Measurements from ENCODE around the gene UGT1A4. TPM values are rescaled to one million over a fixed set of nuclear protein-coding genes. Genes with fewer than 3 reads are reported as not detected.
"Not testable (repeated sequence)": the region's sequence is repeated elsewhere in the genome, so short reads cannot be mapped to it uniquely, and the experiment has no call there.

The UGT1A4 gene
- total and polyA plus RNA-seq, 5 donors, result 0.07 TPM; not detected in 4

- H3K27ac ChIP-seq (ENCODE audit: low read length); DNase-seq; H3K9me3 ChIP-seq (ENCODE audit: control insufficient read depth, low read length); intact Hi-C loops (cut with DNase I); H3K27me3 ChIP-seq (ENCODE audit: control insufficient read depth, insufficient read depth); H3K4me3 ChIP-seq (ENCODE audit: low read length); H3K4me1 ChIP-seq (ENCODE audit: control insufficient read depth, insufficient read depth, low read length); ATAC-seq: not testable (repeated sequence)
- WGBS, result 82% methylated on average over 14 of the region's 14 CpGs
Measured at GRCh38 chr2:233736868-233737653, 18.5 kb downstream of the UGT1A4 start.

DNA sequence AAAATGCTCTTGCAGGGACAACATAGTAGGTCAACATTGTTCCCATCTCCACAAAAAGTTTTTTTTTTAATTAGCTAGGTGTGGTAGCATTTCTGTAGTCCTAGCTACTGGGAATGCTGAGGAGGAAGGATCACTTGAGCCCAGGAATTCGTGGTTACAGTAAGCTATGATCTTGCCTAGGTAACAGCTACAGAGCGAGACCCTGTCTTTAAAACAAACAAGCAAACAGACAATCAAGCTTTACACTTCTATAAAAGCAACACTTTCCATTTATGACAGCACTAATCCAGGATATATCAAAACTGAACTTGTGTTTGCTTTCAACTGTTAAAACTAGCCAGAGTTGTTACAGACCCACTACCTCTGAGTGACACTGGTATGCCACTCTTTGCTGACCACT is 22.3 kb downstream of the UGT1A4 start:
- Histone ChIP-seq H3K27ac (ENCODE audit: low read length) (no peak overlapping the region), H3K4me3 (ENCODE audit: low read length) (no peak overlapping the region), H3K27me3 (ENCODE audit: control insufficient read depth, insufficient read depth) (no peaks in the 10 kb centered on the region), H3K9me3 (ENCODE audit: control insufficient read depth, low read length) (no peaks in the 10 kb centered on the region), H3K4me1 (ENCODE audit: control insufficient read depth, insufficient read depth, low read length) (no peaks in the 10 kb centered on the region)
- 56% methylated on average over 2 of the region's 2 CpGs for WGBS
- DNase-seq (no peak), ATAC-seq (no peak)
- intact Hi-C loops (cut with DNase I), result no loop called here

DNA sequence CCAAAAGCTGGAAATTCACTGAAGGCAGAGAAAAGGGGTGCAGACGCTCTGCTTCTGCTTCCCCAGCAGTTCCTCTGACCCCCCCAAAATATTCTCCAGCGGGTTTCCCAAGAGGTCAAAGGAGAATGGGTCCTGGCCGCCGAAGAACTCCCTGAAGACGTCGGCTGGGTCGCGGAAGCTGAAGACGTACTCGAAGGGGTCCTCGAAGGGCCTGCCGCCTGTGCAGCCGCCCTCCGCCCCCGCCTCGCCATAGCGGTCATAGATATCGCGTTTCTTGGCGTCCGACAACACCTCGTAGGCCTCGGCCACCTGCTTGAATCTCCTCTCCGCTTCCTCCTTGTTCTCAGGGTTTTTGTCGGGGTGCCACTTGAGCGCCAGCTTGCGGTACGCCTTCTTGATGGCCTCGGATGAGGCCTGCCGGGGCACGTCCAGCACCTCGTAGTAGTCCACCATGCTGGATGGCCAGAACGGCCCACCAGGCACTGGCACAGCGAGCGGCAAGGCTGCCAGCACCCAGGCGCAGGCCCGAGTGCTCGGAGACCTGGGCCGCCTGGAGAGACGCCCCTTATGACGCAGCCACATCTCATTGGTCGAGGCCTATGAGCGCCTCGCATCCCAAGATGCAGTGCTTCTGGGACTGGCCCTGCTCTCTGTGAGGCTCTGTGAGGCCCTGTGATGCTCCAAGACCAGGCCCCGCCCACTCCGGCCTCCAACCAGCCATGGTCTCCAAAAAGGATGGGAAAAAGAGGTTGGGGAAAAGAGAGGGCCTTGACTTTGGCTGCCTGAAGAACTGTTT is 25.1 kb downstream of the UGT1A4 start:
- no peak for ATAC-seq
- H3K9me3 ChIP-seq (ENCODE audit: control insufficient read depth, low read length), result no peaks in the 10 kb centered on the region
- H3K4me1 ChIP-seq (ENCODE audit: control insufficient read depth, insufficient read depth, low read length), result no peaks in the 10 kb centered on the region
- 92% methylated on average over 45 of the region's 46 CpGs for WGBS
- no peak overlapping the region for H3K4me3 ChIP-seq (ENCODE audit: low read length)
- intact Hi-C loops (cut with DNase I), result no loop called here
- no peak for DNase-seq
- H3K27me3 ChIP-seq (ENCODE audit: control insufficient read depth, insufficient read depth), result no peaks in the 10 kb centered on the region
- H3K27ac ChIP-seq (ENCODE audit: low read length), result no peak overlapping the region

GRCh38 chr2:233745073-233745755 is 26.7 kb downstream of the UGT1A4 start:
- no peak for ATAC-seq

DNA sequence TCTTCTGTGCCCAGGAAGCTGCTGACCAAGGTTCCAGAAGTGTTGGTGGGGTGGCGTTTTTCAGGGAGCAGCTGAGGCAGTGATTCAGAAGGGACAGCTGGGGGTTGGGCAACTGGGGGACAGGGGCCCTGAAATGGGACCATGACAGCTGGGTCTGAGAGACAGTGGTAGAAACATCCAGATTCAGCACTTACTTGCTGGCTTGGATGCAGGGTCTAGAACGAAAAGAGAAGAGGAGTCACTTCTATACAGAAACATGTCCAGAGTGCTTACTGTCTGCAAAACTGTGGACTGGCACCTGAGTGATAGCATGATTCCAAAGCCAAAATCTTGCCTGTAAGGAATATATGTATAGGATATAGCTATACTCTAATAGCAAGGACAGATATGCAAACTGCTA is 27.3 kb downstream of the UGT1A4 start:
- H3K9me3 ChIP-seq (ENCODE audit: control insufficient read depth, low read length); H3K4me3 ChIP-seq (ENCODE audit: low read length); H3K4me1 ChIP-seq (ENCODE audit: control insufficient read depth, insufficient read depth, low read length); intact Hi-C loops (cut with DNase I); DNase-seq; ATAC-seq; H3K27me3 ChIP-seq (ENCODE audit: control insufficient read depth, insufficient read depth); H3K27ac ChIP-seq (ENCODE audit: low read length): not testable (repeated sequence)
- WGBS, result 61% methylated on average over 2 of the region's 2 CpGs

More at GRCh38 chr2:233745073-233745755, 26.7 kb downstream of the UGT1A4 start:
- Histone ChIP-seq H3K27ac (ENCODE audit: low read length) (no peak overlapping the region), H3K9me3 (ENCODE audit: control insufficient read depth, low read length) (no peaks in the 10 kb centered on the region), H3K4me1 (ENCODE audit: control insufficient read depth, insufficient read depth, low read length) (no peaks in the 10 kb centered on the region), H3K4me3 (ENCODE audit: low read length) (no peak overlapping the region), H3K27me3 (ENCODE audit: control insufficient read depth, insufficient read depth) (no peaks in the 10 kb centered on the region)
- intact Hi-C loops (cut with DNase I), result no loop called here
- 77% methylated on average over 5 of the region's 5 CpGs for WGBS
- DNase-seq, result no peak

DNA sequence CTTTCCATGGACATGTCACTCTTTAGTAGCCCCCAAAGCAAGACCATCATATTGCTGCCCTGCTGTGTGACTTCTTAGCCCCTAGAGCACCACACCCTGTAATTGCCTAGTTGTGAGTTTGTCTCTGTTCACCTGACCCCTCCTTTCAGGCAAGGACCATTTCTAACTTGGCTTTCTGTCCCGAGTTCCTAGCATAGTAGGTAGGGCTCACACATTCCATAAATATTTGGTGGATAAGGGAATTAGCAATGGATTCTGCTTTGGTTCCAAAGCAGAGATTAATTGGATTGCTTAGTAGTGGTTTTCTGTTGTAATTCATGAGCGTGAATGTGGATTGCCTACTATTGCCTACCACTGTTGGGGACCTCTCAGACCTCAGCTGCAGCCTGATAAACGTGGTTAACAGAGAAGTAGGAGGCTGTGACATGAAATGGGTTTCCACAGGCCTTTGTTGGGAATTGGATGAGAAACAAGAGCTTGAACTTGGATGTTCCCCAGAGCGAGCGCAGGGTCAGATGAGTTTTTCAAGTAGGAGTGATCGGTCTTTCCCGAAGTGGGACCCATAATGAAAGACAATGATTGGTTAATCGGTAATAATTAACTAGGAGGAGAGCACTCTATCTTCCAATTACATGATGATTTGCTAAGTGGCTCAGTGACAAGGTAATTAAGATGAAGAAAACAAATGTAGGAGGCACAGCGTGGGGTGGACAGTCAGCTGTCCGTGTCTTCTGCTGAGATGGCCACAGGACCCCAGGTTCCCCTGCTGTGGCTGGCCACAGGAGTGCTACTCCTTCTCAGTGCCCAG is 28.1 kb downstream of the UGT1A4 start:
- H3K9me3 ChIP-seq (ENCODE audit: control insufficient read depth, low read length), result peaks cover 2% of the 10 kb centered on the region
- WGBS, result 71% methylated on average over 10 of the region's 10 CpGs
- ATAC-seq (no peak), DNase-seq (no peak)
- H3K4me1 ChIP-seq (ENCODE audit: control insufficient read depth, insufficient read depth, low read length), result no peaks in the 10 kb centered on the region
- intact Hi-C loops (cut with DNase I), result no loop called here
- H3K27ac ChIP-seq (ENCODE audit: low read length), result no peak overlapping the region
- no peak overlapping the region for H3K4me3 ChIP-seq (ENCODE audit: low read length)
- no peaks in the 10 kb centered on the region for H3K27me3 ChIP-seq (ENCODE audit: control insufficient read depth, insufficient read depth)

GRCh38 chr2:233747283-233747544 is 28.7 kb downstream of the UGT1A4 start:
- 95% methylated on average over 6 of the region's 6 CpGs for WGBS
- intact Hi-C loops (cut with DNase I), result no loop called here
- no peak for ATAC-seq
- no peak for DNase-seq
- peaks cover 2% of the 10 kb centered on the region for H3K9me3 ChIP-seq (ENCODE audit: control insufficient read depth, low read length)
- no peak overlapping the region for H3K4me3 ChIP-seq (ENCODE audit: low read length)
- H3K4me1 ChIP-seq (ENCODE audit: control insufficient read depth, insufficient read depth, low read length), result no peaks in the 10 kb centered on the region
- H3K27ac ChIP-seq (ENCODE audit: low read length), result no peak overlapping the region
- H3K27me3 ChIP-seq (ENCODE audit: control insufficient read depth, insufficient read depth), result no peaks in the 10 kb centered on the region

DNA sequence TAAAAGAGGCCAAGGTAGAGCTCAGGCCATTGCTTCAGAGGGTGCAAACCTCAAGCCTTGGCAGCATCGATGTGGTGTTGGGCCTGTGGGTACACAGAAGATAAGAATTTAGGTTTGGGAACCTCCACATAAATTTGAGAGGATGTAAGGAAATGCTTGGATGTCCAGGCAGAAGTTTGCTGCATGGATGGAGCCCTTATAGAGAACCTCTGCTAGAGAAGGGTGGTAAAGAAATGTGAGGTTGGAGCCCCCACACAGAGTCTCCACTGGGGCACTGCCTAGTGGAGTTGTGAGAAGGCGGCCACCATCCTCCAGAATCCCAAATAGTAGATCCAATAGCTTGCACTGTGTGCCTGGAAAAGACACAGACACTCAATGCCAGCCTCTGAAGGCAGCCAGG is 32.2 kb downstream of the UGT1A4 start:
- H3K27me3 ChIP-seq (ENCODE audit: control insufficient read depth, insufficient read depth); ATAC-seq; DNase-seq; H3K4me3 ChIP-seq (ENCODE audit: low read length); intact Hi-C loops (cut with DNase I); H3K27ac ChIP-seq (ENCODE audit: low read length); H3K4me1 ChIP-seq (ENCODE audit: control insufficient read depth, insufficient read depth, low read length); H3K9me3 ChIP-seq (ENCODE audit: control insufficient read depth, low read length): not testable (repeated sequence)
- WGBS, result 65% methylated on average over 2 of the region's 2 CpGs

DNA sequence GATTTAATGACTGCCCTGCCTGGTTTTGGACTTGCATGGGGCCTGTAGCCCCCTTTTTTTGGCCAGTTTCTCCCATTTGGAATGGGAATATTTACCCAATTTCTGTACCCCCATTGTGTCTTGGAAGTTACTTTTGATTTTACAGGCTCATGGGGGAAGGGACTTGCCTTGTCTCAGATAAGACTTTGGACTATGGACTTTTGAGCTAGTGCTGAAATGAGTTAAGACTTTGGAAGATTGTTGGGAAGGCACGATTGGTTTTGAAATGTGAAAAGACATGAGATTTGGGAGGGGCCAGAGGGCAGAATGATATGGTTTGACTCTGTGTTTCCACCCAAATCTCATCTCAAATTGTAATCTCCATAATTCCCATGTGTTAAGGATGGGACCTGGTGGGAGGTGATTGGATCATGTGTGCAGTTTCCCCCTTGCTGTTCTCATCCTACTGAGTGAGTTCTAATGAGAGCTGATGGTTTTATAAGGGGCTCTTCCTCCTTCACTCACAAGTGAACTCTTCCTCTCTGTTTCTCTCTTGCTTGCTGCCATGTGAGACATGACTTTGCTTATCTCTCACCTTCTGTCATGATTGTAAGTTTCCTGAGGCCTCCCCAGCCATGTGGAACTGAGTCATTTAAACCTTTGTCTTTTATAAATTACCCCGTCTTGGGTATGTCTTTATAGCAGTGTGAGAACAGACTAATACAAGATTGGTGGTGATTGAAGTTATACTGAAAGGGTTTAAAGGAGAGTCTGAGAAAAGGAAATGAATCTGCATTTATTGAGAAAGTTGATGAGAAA is 32.9 kb downstream of the UGT1A4 start:
- not testable (repeated sequence) for H3K27ac ChIP-seq (ENCODE audit: low read length)
- 63% methylated on average over 2 of the region's 2 CpGs for WGBS

More for the DNA sequence above, 32.9 kb downstream of the UGT1A4 start:
- H3K4me1 ChIP-seq (ENCODE audit: control insufficient read depth, insufficient read depth, low read length); DNase-seq; intact Hi-C loops (cut with DNase I); H3K9me3 ChIP-seq (ENCODE audit: control insufficient read depth, low read length); H3K27me3 ChIP-seq (ENCODE audit: control insufficient read depth, insufficient read depth); H3K4me3 ChIP-seq (ENCODE audit: low read length); ATAC-seq: not testable (repeated sequence)

Data from right cardiac atrium (tissue), 5 donors.